GM06990 (cell line): ENCODE data around the gene OR1D5.
"Not testable (repeated sequence)": the region's sequence is repeated elsewhere in the genome, so short reads cannot be mapped to it uniquely, and the experiment has no call there.

ENCODE experiments used
- DNase-seq: peaks from one replicate; pipeline ENCODE4 v3.0.0-alpha.2; 2011; ENCODE audit not compliant: insufficient read length; ENCODE audit errors: extremely low read depth
- H3K27me3 ChIP-seq: replicated peaks from 2 replicates; pipeline ENCODE4 v1.6.0; 2011; ENCODE audit warnings: low read length; ENCODE audit not compliant: control insufficient read depth, insufficient read depth
- H3K36me3 ChIP-seq: 2 replicates; pipeline ENCODE4 v1.5.1; 2011; ENCODE audit warnings: low read length; ENCODE audit not compliant: control insufficient read depth, insufficient read depth
- H3K4me3 ChIP-seq: replicated peaks from 2 replicates; pipeline ENCODE4 v1.5.1; 2011; ENCODE audit warnings: low read depth, mild to moderate bottlenecking, control low read depth, low read length
- TF ChIP-seq, protein P1 (sequence below): IDR thresholded peaks from 2 replicates; pipeline ENCODE4 v1.5.1; 2011; ENCODE audit warnings: low read length, control low read depth, mild to moderate bottlenecking, inconsistent platforms; ENCODE audit not compliant: insufficient read depth, poor library complexity, severe bottlenecking

The OR1D5 gene

DNA sequence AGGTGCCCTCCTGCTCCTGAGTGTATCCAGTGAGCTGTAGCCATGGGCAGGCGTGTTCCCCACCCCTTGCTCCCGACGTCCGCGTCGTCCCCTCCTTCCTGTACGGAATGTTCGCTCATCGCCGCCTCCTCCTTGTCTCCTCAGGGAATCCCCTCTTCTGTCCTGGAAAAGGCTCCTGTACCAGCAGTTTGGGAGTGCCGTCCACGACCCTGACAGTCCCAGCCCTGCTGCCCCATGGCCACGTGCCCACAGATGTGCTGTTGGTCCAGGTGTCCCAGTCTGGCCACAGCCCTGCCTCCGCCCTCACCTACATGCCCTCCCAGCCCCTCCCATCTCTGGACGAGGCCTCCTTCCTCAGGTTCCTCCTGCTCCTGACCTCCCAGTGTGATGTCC, 30.2 kb downstream of the OR1D5 start:
- Histone ChIP-seq H3K4me3 (no peak overlapping the region), H3K27me3 (no peaks in the 10 kb centered on the region; the same call in 1 of the 2 replicates), H3K36me3 (no peaks in the 10 kb centered on the region)
- DNase-seq = no peak
- TF ChIP-seq, protein P1, sequence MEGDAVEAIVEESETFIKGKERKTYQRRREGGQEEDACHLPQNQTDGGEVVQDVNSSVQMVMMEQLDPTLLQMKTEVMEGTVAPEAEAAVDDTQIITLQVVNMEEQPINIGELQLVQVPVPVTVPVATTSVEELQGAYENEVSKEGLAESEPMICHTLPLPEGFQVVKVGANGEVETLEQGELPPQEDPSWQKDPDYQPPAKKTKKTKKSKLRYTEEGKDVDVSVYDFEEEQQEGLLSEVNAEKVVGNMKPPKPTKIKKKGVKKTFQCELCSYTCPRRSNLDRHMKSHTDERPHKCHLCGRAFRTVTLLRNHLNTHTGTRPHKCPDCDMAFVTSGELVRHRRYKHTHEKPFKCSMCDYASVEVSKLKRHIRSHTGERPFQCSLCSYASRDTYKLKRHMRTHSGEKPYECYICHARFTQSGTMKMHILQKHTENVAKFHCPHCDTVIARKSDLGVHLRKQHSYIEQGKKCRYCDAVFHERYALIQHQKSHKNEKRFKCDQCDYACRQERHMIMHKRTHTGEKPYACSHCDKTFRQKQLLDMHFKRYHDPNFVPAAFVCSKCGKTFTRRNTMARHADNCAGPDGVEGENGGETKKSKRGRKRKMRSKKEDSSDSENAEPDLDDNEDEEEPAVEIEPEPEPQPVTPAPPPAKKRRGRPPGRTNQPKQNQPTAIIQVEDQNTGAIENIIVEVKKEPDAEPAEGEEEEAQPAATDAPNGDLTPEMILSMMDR = no peak

DNA sequence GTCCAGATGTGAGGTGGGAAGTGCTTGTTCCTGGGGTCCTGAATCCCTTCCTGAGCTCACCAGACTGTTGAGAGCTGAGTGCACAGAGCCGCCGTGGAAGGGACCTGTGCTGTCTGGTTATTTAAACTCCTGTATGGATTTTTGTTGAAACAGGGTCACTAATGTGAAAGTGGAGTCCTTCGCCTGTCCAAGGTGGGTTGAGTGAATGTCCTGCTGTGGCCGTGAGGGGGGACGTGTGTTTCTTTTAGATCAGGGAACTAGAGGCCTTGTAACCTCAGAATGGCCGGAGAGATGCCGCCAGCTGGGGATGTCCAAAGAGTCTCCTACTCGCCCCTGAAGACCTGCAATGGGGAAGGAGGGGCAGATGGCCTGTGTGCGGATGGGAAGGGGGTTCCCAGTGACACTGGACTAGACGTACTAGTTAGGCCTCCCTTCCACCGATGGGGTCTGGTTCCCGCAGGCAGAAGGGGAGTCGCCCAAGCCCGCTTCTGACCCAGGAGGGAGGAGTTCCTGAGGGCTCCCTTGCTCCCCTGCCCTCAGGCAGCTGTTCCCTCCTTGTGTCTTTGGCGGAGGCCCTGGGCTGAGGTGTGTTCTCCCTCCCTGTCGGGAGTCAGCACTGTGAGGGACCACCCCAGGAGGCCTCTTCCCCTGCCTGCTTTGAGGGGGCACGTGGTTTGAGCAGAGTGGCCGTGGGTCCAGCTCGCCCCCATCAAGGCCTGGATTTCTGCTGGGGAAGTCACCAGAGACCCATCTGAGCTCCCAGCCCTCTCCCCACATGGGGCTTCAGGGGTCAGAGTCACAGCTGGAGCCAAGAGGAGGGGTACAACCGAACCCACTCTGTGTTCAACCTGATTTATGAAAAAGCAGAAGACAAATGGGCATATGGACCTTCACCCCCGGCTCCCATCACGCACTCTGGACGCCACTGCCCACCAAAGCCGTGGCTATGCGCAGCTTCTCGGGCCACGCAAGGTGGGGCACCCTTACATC, 30.9 kb downstream of the OR1D5 start:
- Histone ChIP-seq H3K4me3 (no peak overlapping the region), H3K36me3 (no peaks in the 10 kb centered on the region), H3K27me3 (no peaks in the 10 kb centered on the region; the same call in 1 of the 2 replicates)
- TF ChIP-seq, protein P1 = no peak
- DNase-seq = no peak

DNA sequence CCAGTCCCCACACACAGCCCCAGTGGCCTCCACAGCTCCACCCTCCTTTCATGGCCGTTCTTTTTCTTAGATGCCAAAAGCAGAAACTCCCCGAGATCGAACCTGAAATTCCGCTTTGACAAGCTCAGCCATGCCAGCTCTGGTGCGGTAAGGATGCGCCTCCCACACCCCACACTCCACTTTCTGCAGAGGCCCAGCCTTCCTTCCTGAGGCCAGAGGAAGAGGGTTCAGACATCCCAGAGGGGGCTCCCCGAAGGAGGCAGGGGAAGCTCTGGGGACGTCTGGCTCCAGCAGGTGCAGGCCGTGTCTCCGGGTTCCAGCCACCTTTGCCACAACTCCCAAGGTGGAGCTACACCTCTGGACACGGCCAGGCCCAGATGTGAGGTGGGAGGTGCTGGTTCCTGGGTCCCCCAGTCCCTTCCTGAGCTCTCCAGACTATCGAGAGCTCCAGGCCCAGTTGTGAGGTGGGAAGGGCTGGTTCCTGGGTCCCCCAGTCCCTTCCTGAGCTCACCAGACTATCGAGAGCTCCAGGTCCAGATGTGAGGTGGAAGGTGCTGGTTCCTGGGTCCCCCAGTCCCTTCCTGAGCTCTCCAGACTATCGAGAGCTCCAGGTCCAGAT, 32.4 kb downstream of the OR1D5 start:
- not testable (repeated sequence) for H3K36me3 ChIP-seq, H3K27me3 ChIP-seq, H3K4me3 ChIP-seq, DNase-seq

DNA sequence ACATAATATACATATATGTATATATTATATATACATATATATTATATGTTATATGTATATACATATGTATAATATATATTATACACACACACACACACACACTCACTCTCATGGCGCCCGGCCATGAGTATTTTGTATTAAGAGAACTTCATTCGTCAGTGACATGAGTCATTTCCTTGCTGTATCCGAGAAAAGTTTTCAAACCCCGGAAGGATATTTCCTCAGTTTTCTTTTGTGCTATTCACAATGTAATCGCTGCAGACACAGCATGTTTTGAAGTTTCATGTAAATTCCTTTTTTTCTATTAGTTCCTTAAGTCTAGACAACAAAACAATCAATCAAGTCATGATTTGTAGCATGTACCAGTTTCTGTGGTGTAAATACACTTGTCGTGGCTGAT, 33.3 kb downstream of the OR1D5 start:
- no peak overlapping the region for H3K4me3 ChIP-seq
- TF ChIP-seq, protein P1 = no peak
- no peaks in the 10 kb centered on the region for H3K36me3 ChIP-seq
- H3K27me3 ChIP-seq = no peaks in the 10 kb centered on the region; the same call in 1 of the 2 replicates
- DNase-seq = no peak

DNA sequence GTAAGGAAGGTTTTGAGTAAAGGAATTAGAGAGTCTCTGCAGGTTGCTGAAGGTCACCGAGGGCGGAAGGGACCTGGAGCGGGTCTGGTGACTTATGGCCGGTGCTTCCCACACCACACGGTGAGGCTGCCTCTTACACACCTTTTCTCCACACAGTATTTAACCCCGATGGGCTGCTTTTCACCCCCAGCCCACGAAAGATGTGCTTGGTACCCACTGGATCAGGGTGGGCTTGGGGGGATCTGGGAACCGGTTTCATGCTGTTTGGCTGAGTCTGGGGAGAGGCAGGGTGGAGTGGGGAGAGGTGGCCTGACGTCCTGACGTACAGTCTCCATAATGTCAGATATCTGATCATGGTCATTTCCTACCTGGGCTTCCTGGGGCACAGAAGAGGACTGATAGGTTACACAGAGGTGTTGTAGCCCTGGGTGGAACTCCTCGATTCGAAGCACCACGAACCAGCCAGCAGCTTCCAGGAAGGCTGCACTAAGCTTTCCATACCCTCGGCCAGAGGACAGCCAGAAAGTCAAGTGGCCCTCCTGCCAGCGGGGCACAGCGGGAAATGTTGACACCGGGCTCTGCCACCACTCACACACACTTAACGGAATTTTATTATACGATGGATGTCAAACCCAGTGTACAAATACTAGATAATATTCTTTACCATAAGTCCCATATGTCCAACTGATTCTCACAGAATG, 34.0 kb downstream of the OR1D5 start:
- Histone ChIP-seq H3K36me3 (no peaks in the 10 kb centered on the region), H3K4me3 (no peak overlapping the region), H3K27me3 (no peaks in the 10 kb centered on the region; the same call in 1 of the 2 replicates)
- TF ChIP-seq, protein P1 = no peak
- DNase-seq = no peak
